Spleen (tissue), 11 donors: ENCODE results near the gene EGLN2. TPM values are rescaled to one million over a fixed set of nuclear protein-coding genes. Genes with fewer than 3 reads are reported as not detected.

ENCODE experiments used
- DNase-seq: peaks from one replicate; pipeline ENCODE4 v3.0.0-alpha.2; 2020
- H3K27ac ChIP-seq, 8 donors: fragments of 200-600 bp; sonication (generic) in 7 of 8; 1 replicate in 4 of 8; 2 replicates in 4 of 8; pipeline versions ENCODE4 v1.5.0 to v1.8.0; 2016 to 2021; ENCODE audit warnings: inconsistent platforms in 4 of 8, mild to moderate bottlenecking in 4 of 8, moderate library complexity in 1 of 8
- H3K27me3 ChIP-seq, 7 donors: fragments of 200-600 bp; sonication (generic) in 6 of 7; replicated peaks in 1 of 7; 1 replicate in 4 of 7; 2 replicates in 3 of 7; pipeline versions ENCODE4 v1.5.0 to v1.8.0; 2016 to 2021; ENCODE audit warnings: inconsistent platforms in 3 of 7, mild to moderate bottlenecking in 1 of 7
- H3K36me3 ChIP-seq, 6 donors: fragments of 200-600 bp; sonication (generic) in 5 of 6; 1 replicate in 4 of 6; 2 replicates in 2 of 6; pipeline versions ENCODE4 v1.5.0 to v1.8.0; 2016 to 2021; ENCODE audit warnings: inconsistent platforms in 2 of 6
- H3K4me1 ChIP-seq, 6 donors: fragments of 200-600 bp; sonication (generic) in 5 of 6; 1 replicate in 3 of 6; 2 replicates in 3 of 6; pipeline versions ENCODE4 v1.5.0 to v1.8.0; 2016 to 2021; ENCODE audit warnings: inconsistent platforms in 3 of 6
- H3K4me3 ChIP-seq, 8 donors: fragments of 200-600 bp; sonication (generic) in 7 of 8; 1 replicate in 4 of 8; 2 replicates in 4 of 8; pipeline versions ENCODE4 v1.5.0 to v1.8.0; 2016 to 2021; ENCODE audit warnings: inconsistent platforms in 4 of 8, mild to moderate bottlenecking in 4 of 8, moderate library complexity in 2 of 8
- H3K9me3 ChIP-seq, 8 donors: fragments of 200-600 bp; sonication (generic) in 7 of 8; 1 replicate in 4 of 8; 2 replicates in 4 of 8; pipeline versions ENCODE4 v1.5.0 to v1.8.0; 2016 to 2021; ENCODE audit warnings: inconsistent platforms in 4 of 8
- POLR2A ChIP-seq, 3 donors: fragments of 450-650 bp; IDR thresholded peaks; one replicate each; pipeline ENCODE4 v1.5.1; 2017; ENCODE audit warnings: antibody characterized with exemption in 3 of 3, mild to moderate bottlenecking in 1 of 3
- POLR2AphosphoS5 ChIP-seq, 3 donors: sonication (generic); formaldehyde crosslinking; IDR thresholded peaks; one replicate each; pipeline ENCODE4 v1.5.1; 2017; ENCODE audit warnings: antibody characterized with exemption in 3 of 3
- WGBS, 5 donors: extraction: QIAGEN DNeasy Blood & Tissue Kit in 3 of 5; methylation state at CpG; one replicate each; pipeline versions ENCODE4 v1.1.5 to v1.1.7; 2013 to 2018; 5-methylcytosine and 5-hydroxymethylcytosine counted together
- intact Hi-C: fragments of 100-400 bp; cut with DNase I; formaldehyde crosslinking; loops from one replicate; pipeline ENCODE4 v1.15.0; 2023; ENCODE audit warnings: low total_unique reads
- polyA plus RNA-seq, 3 donors: library from polyadenylated mRNA; stranded (reverse); fragments of 200-250 nt; gene quantifications; one replicate each; pipeline ENCODE4 v1.2.1, GENCODE V29; 2013
- total RNA-seq, 7 donors: library from RNA; depleted of rRNA in 3 of 7; stranded (reverse); fragments of >200 nt in 3 of 7; fragmentation: NEBNext Ultra II Directional in 4 of 7; extraction: Animal tissue kit (Norgen Biotek cat#: 25700) in 4 of 7; gene quantifications; one replicate each; pipeline versions ENCODE4 v1.1.0 to v1.2.1, GENCODE V29; 2016 to 2021
- TF ChIP-seq, protein P1 (sequence below), 11 experiments: fragments of 200-600 bp in 7 of 11; fragments of 450-650 bp in 4 of 11; sonication (generic) in 4 of 11; IDR thresholded peaks in 8 of 11; conservative IDR thresholded peaks in 3 of 11; 1 replicate in 7 of 11; 2 replicates in 4 of 11; pipeline versions ENCODE4 v1.4.0 to v1.8.0; 2016 to 2021; ENCODE audit warnings: antibody characterized with exemption in 11 of 11, inconsistent platforms in 4 of 11, mild to moderate bottlenecking in 1 of 11
- donor health status: healthy with polysubstance abuse.
- donor health status: DM: no; HTN: no; CAD: no; lungs with moderate emphysema.
- donor health status: DM: no; HTN: no; CAD: no.
- donor health status: Bipolar disorder and iron deficiency.
- donor health status: healthy.
- donor health status: DM: no; HTN: no; CAD: no.
- donor health status: DM: yes; HTN: yes; CAD: no.

EGLN2 gene
- total and polyA plus RNA-seq, 10 donors: 109 to 238 (median 163) TPM

DNA sequence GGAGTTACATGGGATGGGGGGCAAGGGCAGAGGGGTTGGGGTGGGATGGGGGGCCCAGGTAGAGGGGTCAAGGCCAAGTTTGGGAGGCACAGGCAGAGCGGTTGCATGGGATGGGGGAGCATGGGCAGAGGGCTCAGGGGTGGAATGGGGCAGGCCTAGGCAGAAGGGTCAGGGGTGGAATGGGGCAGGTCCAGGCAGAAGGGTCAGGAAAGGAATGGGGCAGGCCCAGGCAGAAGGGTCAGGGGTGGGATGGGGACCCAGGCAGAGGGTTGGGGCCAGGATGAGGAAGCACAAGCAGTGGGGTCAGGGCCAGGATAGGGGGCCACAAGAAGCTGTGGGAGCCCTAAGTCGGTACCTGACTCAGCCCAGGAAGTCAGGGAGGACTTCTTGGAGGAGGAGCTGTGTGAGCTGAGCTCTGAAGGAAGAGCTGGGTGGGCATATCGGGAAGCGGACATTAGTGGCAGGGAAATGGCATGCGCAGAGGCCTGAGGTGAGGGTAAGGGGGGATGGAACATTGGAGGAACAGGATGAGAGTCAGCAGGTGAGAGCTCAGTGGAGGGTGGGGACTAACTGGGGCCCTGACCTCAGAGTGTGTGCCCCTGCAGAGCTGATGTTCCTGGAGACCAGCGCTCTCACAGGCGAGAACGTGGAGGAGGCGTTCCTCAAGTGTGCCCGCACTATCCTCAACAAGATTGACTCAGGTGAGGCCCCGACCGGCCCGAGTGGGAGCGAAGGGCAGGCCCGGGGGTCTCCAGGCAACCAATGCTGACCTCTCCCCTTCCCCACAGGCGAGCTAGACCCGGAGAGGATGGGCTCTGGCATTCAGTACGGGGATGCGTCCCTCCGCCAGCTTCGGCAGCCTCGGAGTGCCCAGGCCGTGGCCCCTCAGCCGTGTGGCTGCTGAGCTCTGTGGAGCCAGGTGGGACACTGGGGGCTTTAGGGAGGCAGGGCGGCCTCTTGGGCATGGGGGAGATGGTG, 12.6 kb upstream of the EGLN2 start:
- H3K9me3 ChIP-seq: no peaks in the 10 kb centered on the region

DNA sequence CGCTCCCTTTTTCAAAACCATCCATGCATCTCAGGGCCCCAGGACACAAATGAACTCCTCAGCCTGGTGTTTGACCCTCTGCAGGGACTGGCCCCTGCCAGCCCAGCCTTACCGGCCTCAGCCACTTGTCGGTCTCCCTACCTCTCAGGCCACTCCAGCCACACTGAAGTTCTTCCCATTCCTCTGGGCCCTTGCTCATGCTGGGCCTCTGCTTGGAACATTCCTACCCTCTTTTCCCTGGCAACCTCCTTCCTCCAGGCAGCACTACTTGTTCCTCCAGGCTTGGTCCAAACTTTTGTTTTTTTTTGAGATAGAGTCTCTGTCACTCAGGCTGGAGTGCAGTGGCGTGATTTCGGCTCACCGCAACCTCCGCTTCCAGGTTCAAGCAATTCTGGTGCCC, 7.6 kb upstream of the EGLN2 start:
- TF ChIP-seq, protein P1, sequence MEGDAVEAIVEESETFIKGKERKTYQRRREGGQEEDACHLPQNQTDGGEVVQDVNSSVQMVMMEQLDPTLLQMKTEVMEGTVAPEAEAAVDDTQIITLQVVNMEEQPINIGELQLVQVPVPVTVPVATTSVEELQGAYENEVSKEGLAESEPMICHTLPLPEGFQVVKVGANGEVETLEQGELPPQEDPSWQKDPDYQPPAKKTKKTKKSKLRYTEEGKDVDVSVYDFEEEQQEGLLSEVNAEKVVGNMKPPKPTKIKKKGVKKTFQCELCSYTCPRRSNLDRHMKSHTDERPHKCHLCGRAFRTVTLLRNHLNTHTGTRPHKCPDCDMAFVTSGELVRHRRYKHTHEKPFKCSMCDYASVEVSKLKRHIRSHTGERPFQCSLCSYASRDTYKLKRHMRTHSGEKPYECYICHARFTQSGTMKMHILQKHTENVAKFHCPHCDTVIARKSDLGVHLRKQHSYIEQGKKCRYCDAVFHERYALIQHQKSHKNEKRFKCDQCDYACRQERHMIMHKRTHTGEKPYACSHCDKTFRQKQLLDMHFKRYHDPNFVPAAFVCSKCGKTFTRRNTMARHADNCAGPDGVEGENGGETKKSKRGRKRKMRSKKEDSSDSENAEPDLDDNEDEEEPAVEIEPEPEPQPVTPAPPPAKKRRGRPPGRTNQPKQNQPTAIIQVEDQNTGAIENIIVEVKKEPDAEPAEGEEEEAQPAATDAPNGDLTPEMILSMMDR (IDR thresholded peaks at IDR 0.05 in 8 of 11, conservative IDR thresholded peaks at IDR 0.05 in 3 of 11): no peak
- no peak for TF ChIP-seq POLR2AphosphoS5 (IDR thresholded peaks at IDR 0.05)
- TF ChIP-seq POLR2A (IDR thresholded peaks at IDR 0.05): no peak
- peak overlapping the region in 1 of 8 donors; percentile 5 for H3K27ac ChIP-seq
- H3K4me3 ChIP-seq: no peak overlapping the region
- intact Hi-C loops: loop anchor here (5.0 kb wide), 1 partner anchor 79 kb away; no protein-coding TSS in a partner anchor
- peaks cover 0 to 94% (median 25%) of the 10 kb centered on the region in 6 donors for H3K36me3 ChIP-seq
- DNase-seq: no peak
- H3K4me1 ChIP-seq: peaks cover 0 to 24% (median 10%) of the 10 kb centered on the region in 6 donors
- WGBS, 5 donors: 80 to 95% (median 93%) methylated on average over 7 of the region's 7 CpGs
- no peaks in the 10 kb centered on the region for H3K27me3 ChIP-seq
- no peaks in the 10 kb centered on the region for H3K9me3 ChIP-seq

More for the DNA sequence above, 12.6 kb upstream of the EGLN2 start:
- H3K27ac ChIP-seq: peak overlapping the region in 1 of 8 donors; percentile 17
- DNase-seq: no peak
- 91 to 94% (median 94%) methylated on average over 19 to 25 of the region's 25 CpGs for WGBS, 5 donors
- TF ChIP-seq POLR2A (IDR thresholded peaks at IDR 0.05) (no peak), POLR2AphosphoS5 (IDR thresholded peaks at IDR 0.05) (peak in 1 of 3 donors; percentile 53)
- TF ChIP-seq, protein P1 (IDR thresholded peaks at IDR 0.05 in 8 of 11, conservative IDR thresholded peaks at IDR 0.05 in 3 of 11): no peak
- H3K36me3 ChIP-seq: peaks cover 0 to 100% (median 30%) of the 10 kb centered on the region in 6 donors
- no peaks in the 10 kb centered on the region for H3K27me3 ChIP-seq
- intact Hi-C loops: no loop called here
- H3K4me3 ChIP-seq: no peak overlapping the region
- H3K4me1 ChIP-seq: peaks cover 0 to 4% (median 0%) of the 10 kb centered on the region in 6 donors

DNA sequence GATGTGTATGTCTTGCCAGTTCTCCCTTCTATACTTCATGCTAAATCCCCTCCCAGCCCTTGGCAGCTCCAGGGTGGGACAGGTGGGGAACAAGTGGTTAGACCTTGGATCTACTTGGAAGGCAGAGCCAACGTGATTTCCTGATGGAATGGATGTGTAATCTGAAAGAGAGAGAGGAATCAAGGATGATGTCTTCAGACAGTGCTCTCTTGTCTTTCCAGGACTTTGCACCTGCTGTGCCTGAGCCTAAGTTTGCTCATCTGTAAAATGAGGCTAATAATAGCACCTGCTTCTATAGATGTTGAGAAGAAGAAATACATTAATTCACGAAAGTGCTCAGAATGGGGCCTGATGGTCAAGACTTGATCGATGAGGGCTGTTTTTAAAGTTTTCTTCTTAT, 7.0 kb upstream of the EGLN2 start:
- peaks cover 0 to 31% (median 10%) of the 10 kb centered on the region in 6 donors for H3K4me1 ChIP-seq
- DNase-seq: no peak
- no peak for TF ChIP-seq POLR2AphosphoS5 (IDR thresholded peaks at IDR 0.05)
- no peak for TF ChIP-seq POLR2A (IDR thresholded peaks at IDR 0.05)
- TF ChIP-seq, protein P1 (IDR thresholded peaks at IDR 0.05 in 8 of 11, conservative IDR thresholded peaks at IDR 0.05 in 3 of 11): no peak
- H3K9me3 ChIP-seq: no peaks in the 10 kb centered on the region
- intact Hi-C loops: loop anchor here (5.0 kb wide), 1 partner anchor 80 kb away; no protein-coding TSS in a partner anchor
- H3K27ac ChIP-seq: peak overlapping the region in 4 of 8 donors; percentile 5 to 61 (median 26)
- peaks cover 0 to 92% (median 19%) of the 10 kb centered on the region in 6 donors for H3K36me3 ChIP-seq
- no peaks in the 10 kb centered on the region for H3K27me3 ChIP-seq
- 51 to 78% (median 61%) methylated on average over 3 of the region's 3 CpGs for WGBS, 5 donors
- no peak overlapping the region for H3K4me3 ChIP-seq
